HCT116 (cell line): Measurements from ENCODE around the gene GZF1. TPM values are rescaled to one million over a fixed set of nuclear protein-coding genes. Genes with fewer than 3 reads are reported as not detected.

ENCODE experiments used
- ATAC-seq: fragments of 200-7000 bp; cut with Tn5 transposase; 2 replicates; pipeline ENCODE4 v1.9.1; 2020; ENCODE audit warnings: mild to moderate bottlenecking, moderate library complexity
- BruUV-seq: library from RNA; stranded (reverse); fragments of 400-500 nt; replicated peaks from 2 replicates; lab custom pipeline; 2021; lab: Mats Ljungman, UMichigan
- CTCF ChIA-PET: fragments of 300-600 bp; sonication (Branson Sonifier 250); formaldehyde crosslinking; loops from one replicate; lab custom pipeline; 2021; ENCODE audit warnings: antibody characterized with exemption; lab: Charles Lee
- POLR2A ChIA-PET: fragments of 300-600, 350-600 bp; sonication (Branson Sonifier 250); formaldehyde crosslinking; loops from one replicate; lab custom pipeline; 2021; ENCODE audit warnings: antibody characterized with exemption; lab: Charles Lee
- RAD21 ChIA-PET, 2 experiments: fragments of 300-600 bp; sonication (Branson Sonifier 250); formaldehyde crosslinking; loops; one replicate each; lab custom pipeline; 2023; ENCODE audit warnings: low total read pairs in 2 of 2; ENCODE audit not compliant: uncharacterized antibody in 2 of 2, unreplicated experiment in 2 of 2, low non-redundant PET in 1 of 2; lab: Charles Lee
- DNase-seq: peaks from one replicate; pipeline ENCODE4 v3.0.0-alpha.2; 2010; ENCODE audit warnings: low read depth, low spot score
- H2AFZ ChIP-seq: fragments of 200-600 bp; shearing (Covaris generic), sonication (generic); 2 replicates; pipeline ENCODE4 v1.6.1; 2017; ENCODE audit warnings: low read depth, mixed run types, mixed read lengths, antibody characterized with exemption, low read length; ENCODE audit not compliant: poor library complexity, severe bottlenecking
- H3K27ac ChIP-seq: 2 replicates; pipeline ENCODE4 v1.5.1; 2012; ENCODE audit warnings: low read depth, low read length
- H3K27me3 ChIP-seq: fragments of 200-600 bp; sonication (generic); 2 replicates; pipeline ENCODE4 v1.6.1; 2016; ENCODE audit warnings: mixed run types, low read length, mixed read lengths; ENCODE audit not compliant: insufficient read depth
- H3K36me3 ChIP-seq, 2 experiments: fragments of 200-500 bp in 1 of 2; fragments of 200-600 bp in 1 of 2; sonication (Bioruptor generic) in 1 of 2; sonication (generic) in 1 of 2; 2 replicates each; pipeline versions ENCODE4 v1.5.1 to v1.6.1; 2014 to 2016; ENCODE audit warnings: low read length in 2 of 2, inconsistent platforms in 1 of 2, mixed read lengths in 1 of 2, mixed run types in 1 of 2; ENCODE audit not compliant: insufficient read depth in 2 of 2, control insufficient read depth in 1 of 2
- H3K4me1 ChIP-seq, 2 experiments: fragments of 200-600 bp in 1 of 2; sonication (generic) in 1 of 2; 2 replicates each; pipeline versions ENCODE4 v1.5.1 to v1.6.1; 2012 to 2017; ENCODE audit warnings: low read length in 2 of 2, inconsistent platforms in 1 of 2, mild to moderate bottlenecking in 1 of 2, mixed read lengths in 1 of 2, mixed run types in 1 of 2, moderate library complexity in 1 of 2; ENCODE audit not compliant: insufficient read depth in 2 of 2, control insufficient read depth in 1 of 2
- H3K4me2 ChIP-seq: fragments of 200-600 bp; sonication (generic); 2 replicates; pipeline ENCODE4 v1.6.1; 2017; ENCODE audit warnings: mixed run types, low read length, mixed read lengths
- H3K4me3 ChIP-seq, 2 experiments: fragments of 200-600 bp in 1 of 2; sonication (generic) in 1 of 2; replicated peaks in 1 of 2; 2 replicates each; pipeline ENCODE4 v1.5.1; 2011 to 2016; ENCODE audit warnings: low read length in 2 of 2, control low read depth in 1 of 2, low read depth in 1 of 2, mild to moderate bottlenecking in 1 of 2, mixed read lengths in 1 of 2, mixed run types in 1 of 2
- H3K79me2 ChIP-seq: fragments of 200-600 bp; sonication (generic); 2 replicates; pipeline ENCODE4 v1.6.1; 2017; ENCODE audit warnings: mild to moderate bottlenecking, mixed run types, low read length, moderate library complexity, mixed read lengths; ENCODE audit not compliant: insufficient read depth
- H3K9ac ChIP-seq: fragments of 200-600 bp; sonication (generic); 2 replicates; pipeline ENCODE4 v1.6.1; 2016; ENCODE audit warnings: low read length, mixed read lengths
- H3K9me2 ChIP-seq: fragments of 200-600 bp; sonication (generic), shearing (Covaris generic); 2 replicates; pipeline ENCODE4 v1.6.1; 2017; ENCODE audit warnings: mixed run types, mild to moderate bottlenecking, moderate library complexity; ENCODE audit not compliant: insufficient read depth
- H3K9me3 ChIP-seq, 2 experiments: fragments of 200-500 bp in 1 of 2; fragments of 200-600 bp in 1 of 2; sonication (Bioruptor generic) in 1 of 2; sonication (generic) in 1 of 2; 2 replicates each; pipeline ENCODE4 v1.6.1; 2014 to 2017; ENCODE audit warnings: low read length in 2 of 2, mixed read lengths in 2 of 2, inconsistent platforms in 1 of 2, low read depth in 1 of 2, mild to moderate bottlenecking in 1 of 2, mixed run types in 1 of 2, moderate library complexity in 1 of 2; ENCODE audit not compliant: control insufficient read depth in 1 of 2, insufficient read depth in 1 of 2
- H4K20me1 ChIP-seq: fragments of 200-600 bp; sonication (generic), shearing (Covaris generic); 2 replicates; pipeline ENCODE4 v1.6.1; 2017; ENCODE audit warnings: mixed run types, mild to moderate bottlenecking, moderate library complexity; ENCODE audit not compliant: insufficient read depth
- ATF3 ChIP-seq: IDR thresholded peaks from 2 replicates; pipeline ENCODE4 v1.6.1; 2012
- CBX3 ChIP-seq: IDR thresholded peaks from 2 replicates; pipeline ENCODE4 v1.6.1; 2012; ENCODE audit warnings: low read depth
- CEBPB ChIP-seq: IDR thresholded peaks from 2 replicates; pipeline ENCODE4 v1.6.1; 2012; ENCODE audit warnings: low read depth
- CTCF ChIP-seq, 3 experiments: fragments of 200-600 bp in 1 of 3; sonication (generic) in 1 of 3; IDR thresholded peaks in 2 of 3; conservative IDR thresholded peaks in 1 of 3; 2 replicates each; pipeline ENCODE4 v1.5.1; 2012 to 2017; ENCODE audit warnings: low read depth in 2 of 3, low read length in 2 of 3, antibody characterized with exemption in 1 of 3, borderline replicate concordance in 1 of 3, control low read depth in 1 of 3, mild to moderate bottlenecking in 1 of 3, mixed read lengths in 1 of 3, mixed run types in 1 of 3, moderate library complexity in 1 of 3; ENCODE audit not compliant: insufficient read depth in 1 of 3
- EGR1 ChIP-seq: IDR thresholded peaks from 2 replicates; pipeline ENCODE4 v1.6.1; 2012; ENCODE audit warnings: low read depth
- EZH2 ChIP-seq: fragments of 200-600 bp; sonication (generic); IDR thresholded peaks from 2 replicates; pipeline ENCODE4 v1.6.1; 2017; ENCODE audit warnings: antibody characterized with exemption, mixed run types
- JUND ChIP-seq: IDR thresholded peaks from 2 replicates; pipeline ENCODE4 v1.6.1; 2012
- MAX ChIP-seq: IDR thresholded peaks from 2 replicates; pipeline ENCODE4 v1.6.1; 2012
- POLR2A ChIP-seq: IDR thresholded peaks from 2 replicates; pipeline ENCODE4 v1.7.0; 2011; ENCODE audit warnings: borderline replicate concordance; ENCODE audit not compliant: insufficient read depth, insufficient read length; ENCODE audit errors: extremely low read depth
- POLR2AphosphoS5 ChIP-seq: IDR thresholded peaks from 2 replicates; pipeline ENCODE4 v1.6.1; 2011; ENCODE audit warnings: mild to moderate bottlenecking, low read depth, low read length, moderate library complexity
- RAD21 ChIP-seq: IDR thresholded peaks from 2 replicates; pipeline ENCODE4 v1.6.1; 2012; ENCODE audit warnings: low read depth, mild to moderate bottlenecking
- SRF ChIP-seq: IDR thresholded peaks from 2 replicates; pipeline ENCODE4 v1.6.1; 2012; ENCODE audit warnings: low read depth
- YY1 ChIP-seq: IDR thresholded peaks from 2 replicates; pipeline ENCODE4 v1.6.1; 2011; ENCODE audit warnings: low read length, low read depth, moderate library complexity, mild to moderate bottlenecking; ENCODE audit not compliant: insufficient replicate concordance; ENCODE audit errors: extremely low read depth
- ZBTB33 ChIP-seq: IDR thresholded peaks from 2 replicates; pipeline ENCODE4 v1.6.1; 2011; ENCODE audit warnings: mild to moderate bottlenecking, low read length, moderate library complexity; ENCODE audit not compliant: insufficient replicate concordance; ENCODE audit errors: extremely low read depth
- ZFX ChIP-seq: fragments of 450-650 bp; IDR thresholded peaks from 2 replicates; pipeline ENCODE4 v1.6.1; 2017
- ZNF274 ChIP-seq: fragments of 200-500 bp; sonication (Bioruptor generic); IDR thresholded peaks from 2 replicates; pipeline ENCODE4 v1.6.1; 2014; ENCODE audit warnings: mild to moderate bottlenecking, low read depth, low read length, inconsistent platforms
- intact Hi-C: fragments of 100-400 bp; cut with micrococcal nuclease; formaldehyde crosslinking; loops from 2 replicates; pipeline ENCODE4 v1.10.0; 2022
- total RNA-seq: library from RNA; stranded (reverse); gene quantifications from one replicate; pipeline ENCODE4 v1.2.1, GENCODE V29; 2021; ENCODE audit not compliant: unreplicated experiment

The GZF1 gene
- total RNA-seq, 1 experiment from 2014 or later: 10.4 TPM

GRCh38 chr20:23335521-23335920, 26.5 kb upstream of the GZF1 start:
- no TSS peak for BruUV-seq

GRCh38 chr20:23336476-23336875, 25.5 kb upstream of the GZF1 start:
- ATAC-seq: no peak
- Histone ChIP-seq H3K27me3 (peaks cover 8% of the 10 kb centered on the region; the same call in 1 of the 2 replicates), H3K79me2 (no peaks in the 10 kb centered on the region), H3K4me3 (no peak overlapping the region), H3K4me1 (no peaks in the 10 kb centered on the region), H3K9me3 (no peaks in the 10 kb centered on the region), H3K4me2 (no peak overlapping the region), H3K27ac (no peak overlapping the region), H4K20me1 (no peaks in the 10 kb centered on the region), H2AFZ (no peak overlapping the region), H3K36me3 (no peaks in the 10 kb centered on the region), H3K9ac (no peak overlapping the region), H3K9me2 (no peaks in the 10 kb centered on the region)
- CTCF ChIA-PET: no interaction called here
- RAD21 ChIA-PET: no interaction called here
- POLR2A ChIA-PET: no interaction called here
- TF ChIP-seq JUND (no peak), SRF (no peak), CTCF (IDR thresholded peaks at IDR 0.05 in 2 of 3, conservative IDR thresholded peaks at IDR 0.05 in 1 of 3; ENCODE audit: borderline replicate concordance in 1 of 3, insufficient read depth in 1 of 3, low read depth in 2 of 3, low read length in 2 of 3) (no peak), ZFX (no peak), POLR2A (no peak), YY1 (no peak), ZBTB33 (no peak), EZH2 (no peak), POLR2AphosphoS5 (no peak), EGR1 (no peak), CBX3 (no peak)
- DNase-seq: no peak
- BruUV-seq: no TSS peak
- intact Hi-C loops: no loop called here

More at GRCh38 chr20:23335521-23335920, 26.5 kb upstream of the GZF1 start:
- H3K4me3 ChIP-seq: no peak overlapping the region
- ChIA-PET CTCF (no interaction called here), RAD21 (no interaction called here), POLR2A (no interaction called here)
- DNase-seq: no peak
- no peaks in the 10 kb centered on the region for H3K9me2 ChIP-seq
- H3K79me2 ChIP-seq: no peaks in the 10 kb centered on the region
- no peaks in the 10 kb centered on the region for H4K20me1 ChIP-seq
- H3K27me3 ChIP-seq: peaks cover 11% of the 10 kb centered on the region; the same call in 1 of the 2 replicates
- TF ChIP-seq POLR2AphosphoS5 (no peak), MAX (no peak), JUND (no peak), RAD21 (no peak), ZFX (no peak), EGR1 (no peak), YY1 (no peak), ATF3 (no peak), POLR2A (no peak), CEBPB (no peak), ZNF274 (no peak)
- intact Hi-C loops: no loop called here
- no peak overlapping the region for H3K4me2 ChIP-seq
- no peak for ATAC-seq
- no peak overlapping the region for H3K27ac ChIP-seq
- no peak overlapping the region for H3K9ac ChIP-seq
- H3K36me3 ChIP-seq: no peaks in the 10 kb centered on the region
- no peak overlapping the region for H2AFZ ChIP-seq
- no peaks in the 10 kb centered on the region for H3K9me3 ChIP-seq
- H3K4me1 ChIP-seq: no peaks in the 10 kb centered on the region
